Lung (tissue), 12 donors: Measurements from ENCODE around the gene ARHGAP10. TPM values are rescaled to one million over a fixed set of nuclear protein-coding genes. Genes with fewer than 3 reads are reported as not detected.
A peak's percentile ranks its signal among the peaks of the same experiment; 100 is the strongest.

Source experiments
- ATAC-seq: fragments of 200-7000 bp; cut with Tn5 transposase; one replicate; pipeline ENCODE4 v1.9.1; 2020; ENCODE audit warnings: moderate number of reproducible peaks; ENCODE audit not compliant: insufficient read depth, low FRiP score
- DNase-seq, 3 donors: peaks; one replicate each; pipeline ENCODE4 v3.0.0-alpha.2; 2013 to 2017
- H3K27ac ChIP-seq, 2 donors: one replicate each; pipeline ENCODE4 v1.5.1; 2013; ENCODE audit warnings: mild to moderate bottlenecking in 2 of 2, moderate library complexity in 2 of 2, control low read depth in 1 of 2, inconsistent platforms in 1 of 2, low read depth in 1 of 2, low read length in 1 of 2
- H3K27me3 ChIP-seq, 3 donors: one replicate each; pipeline ENCODE4 v1.5.1; 2013; ENCODE audit warnings: low read length in 2 of 3; ENCODE audit not compliant: control insufficient read depth in 3 of 3, insufficient read depth in 3 of 3
- H3K36me3 ChIP-seq, 4 donors: one replicate each; pipeline ENCODE4 v1.5.1; 2013; ENCODE audit warnings: low read length in 4 of 4, mild to moderate bottlenecking in 1 of 4, moderate library complexity in 1 of 4; ENCODE audit not compliant: control insufficient read depth in 4 of 4, insufficient read depth in 4 of 4
- H3K4me1 ChIP-seq, 5 donors: one replicate each; pipeline ENCODE4 v1.5.1; 2013; ENCODE audit warnings: low read length in 5 of 5, mild to moderate bottlenecking in 2 of 5, moderate library complexity in 1 of 5; ENCODE audit not compliant: control insufficient read depth in 5 of 5, insufficient read depth in 5 of 5
- H3K4me3 ChIP-seq: one replicate; pipeline ENCODE4 v1.5.1; 2013; ENCODE audit warnings: mild to moderate bottlenecking, control low read depth, moderate library complexity
- H3K9ac ChIP-seq, 2 donors: one replicate each; pipeline ENCODE4 v1.5.1; 2013; ENCODE audit warnings: low read length in 2 of 2, control low read depth in 1 of 2; ENCODE audit not compliant: insufficient read depth in 1 of 2
- H3K9me3 ChIP-seq, 4 donors: one replicate each; pipeline ENCODE4 v1.5.1; 2013; ENCODE audit warnings: low read length in 3 of 4, mild to moderate bottlenecking in 1 of 4, moderate library complexity in 1 of 4; ENCODE audit not compliant: control insufficient read depth in 4 of 4, insufficient read depth in 3 of 4
- WGBS, 2 donors: extraction: QIAGEN DNeasy Blood & Tissue Kit; methylation state at CpG; one replicate each; pipeline ENCODE4 v1.1.7; 2013; 5-methylcytosine and 5-hydroxymethylcytosine counted together
- polyA plus RNA-seq, 2 donors: library from polyadenylated mRNA; stranded (reverse); fragments of 200-250 nt; gene quantifications; one replicate each; pipeline ENCODE4 v1.2.1, GENCODE V29; 2013
- total RNA-seq, 2 donors: library from RNA; depleted of rRNA in 1 of 2; stranded (reverse); fragments of >200 nt in 1 of 2; gene quantifications; one replicate each; pipeline ENCODE4 v1.2.1, GENCODE V29; 2014 to 2021
- TF ChIP-seq, protein P1 (sequence below): IDR thresholded peaks from 2 replicates; pipeline ENCODE4 v1.5.1; 2012; ENCODE audit warnings: mild to moderate bottlenecking; ENCODE audit errors: control extremely low read depth, extremely low read depth
- donor health status: control.
- donor health status: control.
- donor health status: Bipolar disorder and iron deficiency.
- donor health status: healthy.
- donor health status: DM: yes; HTN: yes; CAD: no.

Gene ARHGAP10
- total and polyA plus RNA-seq, 4 donors: 9.1 to 25.0 (median 17.5) TPM

DNA sequence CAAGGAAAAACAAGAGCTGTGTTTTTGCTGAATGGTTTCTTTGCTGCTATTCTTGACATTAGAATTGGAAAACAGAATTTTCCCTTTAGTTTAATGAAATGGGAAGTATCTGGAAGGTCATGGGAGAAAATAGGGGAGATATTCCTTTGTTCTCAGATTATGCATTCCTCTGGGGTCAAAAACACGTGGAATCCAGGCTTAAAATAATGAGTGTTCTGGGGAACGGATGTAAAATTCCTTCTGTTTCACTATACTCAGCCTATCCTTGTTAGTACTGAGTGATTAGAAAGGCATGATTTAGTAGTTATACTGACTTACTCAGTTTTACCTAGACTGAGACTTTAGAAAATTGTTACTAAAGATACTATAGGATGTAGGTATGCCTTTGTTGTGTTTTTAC is 107.3 kb downstream of the ARHGAP10 start:
- Histone ChIP-seq H3K9me3 (no peaks in the 10 kb centered on the region), H3K9ac (no peak overlapping the region), H3K4me1 (peaks cover 0 to 10% (median 4%) of the 10 kb centered on the region in 5 donors), H3K36me3 (peaks cover 0 to 3% (median 0%) of the 10 kb centered on the region in 4 donors), H3K27ac (peak overlapping the region in 1 of 2 donors; percentile 6), H3K4me3 (no peak overlapping the region), H3K27me3 (no peaks in the 10 kb centered on the region)
- no peak for DNase-seq
- TF ChIP-seq, protein P1, sequence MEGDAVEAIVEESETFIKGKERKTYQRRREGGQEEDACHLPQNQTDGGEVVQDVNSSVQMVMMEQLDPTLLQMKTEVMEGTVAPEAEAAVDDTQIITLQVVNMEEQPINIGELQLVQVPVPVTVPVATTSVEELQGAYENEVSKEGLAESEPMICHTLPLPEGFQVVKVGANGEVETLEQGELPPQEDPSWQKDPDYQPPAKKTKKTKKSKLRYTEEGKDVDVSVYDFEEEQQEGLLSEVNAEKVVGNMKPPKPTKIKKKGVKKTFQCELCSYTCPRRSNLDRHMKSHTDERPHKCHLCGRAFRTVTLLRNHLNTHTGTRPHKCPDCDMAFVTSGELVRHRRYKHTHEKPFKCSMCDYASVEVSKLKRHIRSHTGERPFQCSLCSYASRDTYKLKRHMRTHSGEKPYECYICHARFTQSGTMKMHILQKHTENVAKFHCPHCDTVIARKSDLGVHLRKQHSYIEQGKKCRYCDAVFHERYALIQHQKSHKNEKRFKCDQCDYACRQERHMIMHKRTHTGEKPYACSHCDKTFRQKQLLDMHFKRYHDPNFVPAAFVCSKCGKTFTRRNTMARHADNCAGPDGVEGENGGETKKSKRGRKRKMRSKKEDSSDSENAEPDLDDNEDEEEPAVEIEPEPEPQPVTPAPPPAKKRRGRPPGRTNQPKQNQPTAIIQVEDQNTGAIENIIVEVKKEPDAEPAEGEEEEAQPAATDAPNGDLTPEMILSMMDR: no peak
- ATAC-seq: no peak
- 80 to 84% methylated on average over 2 of the region's 2 CpGs for WGBS, 2 donors

DNA sequence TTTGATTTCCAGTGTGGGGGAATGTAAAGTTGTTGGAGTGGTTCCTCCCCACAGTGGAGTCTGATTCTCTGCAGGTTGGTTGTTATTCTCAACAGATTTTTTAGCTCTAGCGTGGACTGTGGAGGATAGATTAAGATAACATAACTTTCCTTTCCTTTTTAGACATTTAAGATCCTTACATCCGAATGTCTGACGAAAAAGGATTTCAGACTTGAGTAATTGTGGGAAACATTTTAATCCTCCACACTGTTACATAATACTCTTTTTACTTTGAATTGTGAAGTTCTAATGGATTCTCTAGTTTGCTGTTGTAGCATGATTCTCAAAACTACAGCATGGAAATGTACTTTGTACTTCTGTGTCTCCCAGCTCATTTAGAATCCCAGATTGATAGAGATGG is 107.8 kb downstream of the ARHGAP10 start:
- Histone ChIP-seq H3K27me3 (no peaks in the 10 kb centered on the region), H3K9ac (no peak overlapping the region), H3K9me3 (no peaks in the 10 kb centered on the region), H3K4me3 (no peak overlapping the region), H3K4me1 (peaks cover 0 to 12% (median 4%) of the 10 kb centered on the region in 5 donors), H3K27ac (peak overlapping the region in 1 of 2 donors; percentile 12), H3K36me3 (peaks cover 0 to 3% (median 0%) of the 10 kb centered on the region in 4 donors)
- TF ChIP-seq, protein P1: no peak
- DNase-seq: no peak
- ATAC-seq: no peak
- whole genome bisulfite sequencing, 2 donors: 67 to 91% methylated on average over 3 of the region's 3 CpGs

DNA sequence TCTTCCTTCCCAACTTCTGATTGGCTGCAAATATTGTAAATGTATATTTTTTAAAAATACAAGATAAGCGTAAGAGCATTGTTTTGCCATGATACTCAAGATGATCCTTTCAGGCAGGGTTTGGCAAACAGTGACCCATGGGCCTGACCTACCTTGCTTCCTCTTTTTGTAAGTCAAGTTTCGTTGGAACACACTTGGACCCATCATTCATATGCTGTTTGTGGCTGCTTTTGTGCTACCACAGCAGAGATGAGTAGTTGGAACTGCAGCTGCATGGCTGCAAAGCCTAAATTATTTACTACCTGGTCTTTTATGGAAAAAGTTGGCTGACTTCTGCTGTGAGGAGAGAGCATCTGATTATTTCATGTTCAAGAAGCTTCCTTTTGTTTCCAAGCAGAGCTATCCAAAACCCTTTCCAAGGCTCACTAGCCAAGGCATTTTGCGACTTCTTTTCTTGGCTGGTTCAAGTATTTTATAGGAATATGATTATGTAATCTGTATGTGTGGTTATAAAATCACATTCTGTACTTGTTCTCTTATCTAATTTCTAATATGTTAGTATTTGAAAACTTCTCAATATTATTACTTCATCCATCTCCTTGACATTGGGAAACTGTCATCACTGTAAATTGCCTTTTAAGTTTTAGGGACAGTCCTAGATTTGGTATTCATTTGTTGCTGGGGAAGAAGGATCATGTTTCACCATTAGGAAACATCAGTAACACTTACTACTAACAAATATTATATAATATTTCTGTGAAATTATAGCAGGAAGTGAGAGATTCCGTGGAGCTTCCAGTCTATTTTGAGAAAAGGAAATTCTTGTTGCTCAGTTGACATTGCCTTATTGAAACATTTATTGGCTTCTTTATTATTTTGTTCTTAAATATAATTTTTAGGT is 109.2 kb downstream of the ARHGAP10 start:
- Histone ChIP-seq H3K9ac (no peak overlapping the region), H3K4me3 (no peak overlapping the region), H3K27me3 (no peaks in the 10 kb centered on the region), H3K4me1 (peaks cover 0 to 24% (median 4%) of the 10 kb centered on the region in 5 donors), H3K9me3 (no peaks in the 10 kb centered on the region), H3K36me3 (peaks cover 0 to 3% (median 0%) of the 10 kb centered on the region in 4 donors), H3K27ac (no peak overlapping the region)
- ATAC-seq (no peak), DNase-seq (peak in 2 of 3 donors; percentile 22 to 58)
- TF ChIP-seq, protein P1: no peak
- 56 to 65% methylated on average over 4 of the region's 4 CpGs for WGBS, 2 donors
